SK-N-SH treated with all-trans-retinoic acid at 6 μM for 48 hours (cell line): ENCODE results near the gene SMAD3.

ENCODE experiments used
- ARNTL ChIP-seq: fragments of 450-650 bp; formaldehyde crosslinking; IDR thresholded peaks from 2 replicates; pipeline ENCODE4 v1.5.0; 2020; ENCODE audit warnings: low read depth, mild to moderate bottlenecking, moderate library complexity, borderline replicate concordance
- BACH2 ChIP-seq: fragments of 250-450 bp; sonication (Bioruptor Pico); IDR thresholded peaks from 2 replicates; pipeline ENCODE4 v1.9.0; 2021; ENCODE audit warnings: mild to moderate bottlenecking, borderline replicate concordance
- CREB5 ChIP-seq: fragments of 250-450 bp; sonication (Bioruptor Pico); IDR thresholded peaks from 2 replicates; pipeline ENCODE4 v1.5.1; 2020; ENCODE audit warnings: low read depth, mild to moderate bottlenecking, moderate library complexity
- CSDC2 ChIP-seq: fragments of 250-450 bp; sonication (Bioruptor Pico); IDR thresholded peaks from 2 replicates; pipeline ENCODE4 v1.5.0; 2020; ENCODE audit warnings: mild to moderate bottlenecking, moderate library complexity
- ZC3H10 ChIP-seq: fragments of 250-450 bp; sonication (Bioruptor Pico); IDR thresholded peaks from 2 replicates; pipeline ENCODE4 v1.5.1; 2021; ENCODE audit warnings: mild to moderate bottlenecking, moderate library complexity
- ZNF565 ChIP-seq: fragments of 450-650 bp; formaldehyde crosslinking; conservative IDR thresholded peaks from 2 replicates; pipeline ENCODE4 v1.5.0; 2020; ENCODE audit warnings: low read depth, mild to moderate bottlenecking, moderate library complexity
- TF ChIP-seq, protein P1 (sequence below): fragments of 250-450 bp; sonication (Bioruptor Pico); IDR thresholded peaks from 2 replicates; pipeline ENCODE4 v1.8.0; 2020; ENCODE audit warnings: mild to moderate bottlenecking, moderate library complexity, borderline replicate concordance
- TF ChIP-seq, protein P2 (sequence below): fragments of 250-450 bp; sonication (Bioruptor Pico); IDR thresholded peaks from 2 replicates; pipeline ENCODE4 v1.5.1; 2021; ENCODE audit warnings: mild to moderate bottlenecking, moderate library complexity
- TF ChIP-seq, protein P3 (sequence below): fragments of 250-450 bp; sonication (Bioruptor Pico); IDR thresholded peaks from 2 replicates; pipeline ENCODE4 v1.8.0; 2021; ENCODE audit warnings: low read depth, mild to moderate bottlenecking, moderate library complexity, borderline replicate concordance

- TF ChIP-seq ZNF565 (CRISPR knock-in tag) (no peak), CSDC2 (CRISPR knock-in tag) (no peak), BACH2 (no peak), ZC3H10 (no peak), ARNTL (CRISPR knock-in tag) (no peak), CREB5 (CRISPR knock-in tag) (no peak)
- TF ChIP-seq, protein P1, sequence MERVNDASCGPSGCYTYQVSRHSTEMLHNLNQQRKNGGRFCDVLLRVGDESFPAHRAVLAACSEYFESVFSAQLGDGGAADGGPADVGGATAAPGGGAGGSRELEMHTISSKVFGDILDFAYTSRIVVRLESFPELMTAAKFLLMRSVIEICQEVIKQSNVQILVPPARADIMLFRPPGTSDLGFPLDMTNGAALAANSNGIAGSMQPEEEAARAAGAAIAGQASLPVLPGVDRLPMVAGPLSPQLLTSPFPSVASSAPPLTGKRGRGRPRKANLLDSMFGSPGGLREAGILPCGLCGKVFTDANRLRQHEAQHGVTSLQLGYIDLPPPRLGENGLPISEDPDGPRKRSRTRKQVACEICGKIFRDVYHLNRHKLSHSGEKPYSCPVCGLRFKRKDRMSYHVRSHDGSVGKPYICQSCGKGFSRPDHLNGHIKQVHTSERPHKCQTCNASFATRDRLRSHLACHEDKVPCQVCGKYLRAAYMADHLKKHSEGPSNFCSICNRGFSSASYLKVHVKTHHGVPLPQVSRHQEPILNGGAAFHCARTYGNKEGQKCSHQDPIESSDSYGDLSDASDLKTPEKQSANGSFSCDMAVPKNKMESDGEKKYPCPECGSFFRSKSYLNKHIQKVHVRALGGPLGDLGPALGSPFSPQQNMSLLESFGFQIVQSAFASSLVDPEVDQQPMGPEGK (CRISPR knock-in tag): no peak
- TF ChIP-seq, protein P2, sequence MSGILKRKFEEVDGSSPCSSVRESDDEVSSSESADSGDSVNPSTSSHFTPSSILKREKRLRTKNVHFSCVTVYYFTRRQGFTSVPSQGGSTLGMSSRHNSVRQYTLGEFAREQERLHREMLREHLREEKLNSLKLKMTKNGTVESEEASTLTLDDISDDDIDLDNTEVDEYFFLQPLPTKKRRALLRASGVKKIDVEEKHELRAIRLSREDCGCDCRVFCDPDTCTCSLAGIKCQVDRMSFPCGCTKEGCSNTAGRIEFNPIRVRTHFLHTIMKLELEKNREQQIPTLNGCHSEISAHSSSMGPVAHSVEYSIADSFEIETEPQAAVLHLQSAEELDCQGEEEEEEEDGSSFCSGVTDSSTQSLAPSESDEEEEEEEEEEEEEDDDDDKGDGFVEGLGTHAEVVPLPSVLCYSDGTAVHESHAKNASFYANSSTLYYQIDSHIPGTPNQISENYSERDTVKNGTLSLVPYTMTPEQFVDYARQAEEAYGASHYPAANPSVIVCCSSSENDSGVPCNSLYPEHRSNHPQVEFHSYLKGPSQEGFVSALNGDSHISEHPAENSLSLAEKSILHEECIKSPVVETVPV (CRISPR knock-in tag): no peak
- TF ChIP-seq, protein P3, sequence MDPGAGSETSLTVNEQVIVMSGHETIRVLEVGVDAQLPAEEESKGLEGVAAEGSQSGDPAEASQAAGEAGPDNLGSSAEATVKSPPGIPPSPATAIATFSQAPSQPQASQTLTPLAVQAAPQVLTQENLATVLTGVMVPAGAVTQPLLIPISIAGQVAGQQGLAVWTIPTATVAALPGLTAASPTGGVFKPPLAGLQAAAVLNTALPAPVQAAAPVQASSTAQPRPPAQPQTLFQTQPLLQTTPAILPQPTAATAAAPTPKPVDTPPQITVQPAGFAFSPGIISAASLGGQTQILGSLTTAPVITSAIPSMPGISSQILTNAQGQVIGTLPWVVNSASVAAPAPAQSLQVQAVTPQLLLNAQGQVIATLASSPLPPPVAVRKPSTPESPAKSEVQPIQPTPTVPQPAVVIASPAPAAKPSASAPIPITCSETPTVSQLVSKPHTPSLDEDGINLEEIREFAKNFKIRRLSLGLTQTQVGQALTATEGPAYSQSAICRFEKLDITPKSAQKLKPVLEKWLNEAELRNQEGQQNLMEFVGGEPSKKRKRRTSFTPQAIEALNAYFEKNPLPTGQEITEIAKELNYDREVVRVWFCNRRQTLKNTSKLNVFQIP: no peak
Observed at GRCh38 chr15:67170143-67170925, 104.9 kb downstream of the SMAD3 start.
